Natural killer cell (primary cell): ENCODE results near the gene CLTA. TPM values are rescaled to one million over a fixed set of nuclear protein-coding genes. Genes with fewer than 3 reads are reported as not detected.
A peak's percentile ranks its signal among the peaks of the same experiment; 100 is the strongest.

Source experiments
- ATAC-seq, 3 donors: fragments of 150-1000 bp in 2 of 3; fragments of 200-7000 bp in 1 of 3; cut with Tn5 transposase; 1 replicate in 1 of 3; 2 replicates in 2 of 3; pipeline ENCODE4 v1.10.0; 2021; ENCODE audit warnings: mild to moderate bottlenecking in 2 of 3, moderate library complexity in 2 of 3
- DNase-seq, 2 donors: peaks; one replicate each; pipeline versions ENCODE4 v3.0.0 to v3.0.0-alpha.2; 2013 to 2021; ENCODE audit warnings: mixed read lengths in 1 of 2
- H3K27ac ChIP-seq: one replicate; pipeline ENCODE4 v1.5.1; 2013; ENCODE audit warnings: mild to moderate bottlenecking, low read length
- H3K27me3 ChIP-seq: one replicate; pipeline ENCODE4 v1.6.1; 2013; ENCODE audit warnings: low read length; ENCODE audit not compliant: control insufficient read depth, insufficient read depth
- H3K36me3 ChIP-seq: one replicate; pipeline ENCODE4 v1.6.1; 2013; ENCODE audit warnings: low read length; ENCODE audit not compliant: control insufficient read depth, insufficient read depth
- H3K4me1 ChIP-seq: one replicate; pipeline ENCODE4 v1.6.1; 2013; ENCODE audit warnings: low read length; ENCODE audit not compliant: control insufficient read depth, insufficient read depth
- H3K4me3 ChIP-seq: one replicate; pipeline ENCODE4 v1.5.1; 2013; ENCODE audit warnings: low read length
- H3K9me3 ChIP-seq: one replicate; pipeline ENCODE4 v1.6.1; 2013; ENCODE audit warnings: low read length; ENCODE audit not compliant: control insufficient read depth, insufficient read depth
- H3K27ac Mint-ChIP-seq, 2 donors: one replicate each; pipeline ENCODE4 v1.8.0; 2022; ENCODE audit warnings: mild to moderate bottlenecking in 2 of 2, mixed read lengths in 2 of 2, moderate library complexity in 1 of 2
- H3K27me3 Mint-ChIP-seq, 2 donors: one replicate each; pipeline ENCODE4 v1.8.0; 2022; ENCODE audit warnings: low read depth in 2 of 2, mixed read lengths in 2 of 2
- H3K36me3 Mint-ChIP-seq: one replicate; pipeline ENCODE4 v1.8.0; 2022; ENCODE audit warnings: mixed read lengths
- H3K4me1 Mint-ChIP-seq, 2 donors: one replicate each; pipeline ENCODE4 v1.8.0; 2022; ENCODE audit warnings: mixed read lengths in 2 of 2
- H3K4me3 Mint-ChIP-seq: one replicate; pipeline ENCODE4 v1.8.0; 2022; ENCODE audit warnings: mild to moderate bottlenecking, moderate library complexity, mixed read lengths
- H3K9me3 Mint-ChIP-seq, 2 donors: one replicate each; pipeline ENCODE4 v1.8.0; 2022; ENCODE audit warnings: mixed read lengths in 2 of 2
- CTCF ChIP-seq: fragments of 200-600 bp; IDR thresholded peaks from one replicate; pipeline ENCODE4 v1.8.0; 2022; ENCODE audit warnings: antibody characterized with exemption
- WGBS: methylation state at CpG from one replicate; pipeline ENCODE4 v1.1.7; 2013; ENCODE audit warnings: missing lambda C conversion rate; ENCODE audit not compliant: insufficient coverage; 5-methylcytosine and 5-hydroxymethylcytosine counted together
- intact Hi-C: fragments of 100-400 bp; cut with micrococcal nuclease; formaldehyde crosslinking; loops from one replicate; pipeline ENCODE4 v1.14.2; 2022
- total RNA-seq, 4 donors: library from RNA; stranded (reverse); fragments of 120-200 nt in 1 of 4; gene quantifications; one replicate each; pipeline versions ENCODE4 v1.2.3 to v1.2.4, GENCODE V29; 2013 to 2022

CLTA gene
- total RNA-seq, 3 donors from 2014 or later (not counting 1 experiment from before 2014, with no cell fraction given), result 49.4 to 62.0 (median 52.6) TPM

GRCh38 chr9:36189976-36190375 lies 745 bp upstream of the CLTA start:
- no peaks in the 10 kb centered on the region for H3K9me3 Mint-ChIP-seq
- 11% methylated on average over 7 of the region's 9 CpGs for WGBS
- H3K27ac ChIP-seq, result peak overlapping the region; percentile 88
- H3K9me3 ChIP-seq, result no peaks in the 10 kb centered on the region
- H3K36me3 Mint-ChIP-seq, result peaks cover 4% of the 10 kb centered on the region
- no peaks in the 10 kb centered on the region for H3K27me3 Mint-ChIP-seq
- H3K27me3 ChIP-seq, result no peaks in the 10 kb centered on the region
- peak overlapping the region; percentile 98 for H3K4me3 Mint-ChIP-seq
- TF ChIP-seq CTCF, result no peak
- peaks cover 2% of the 10 kb centered on the region for H3K36me3 ChIP-seq
- ATAC-seq (no peak), DNase-seq (peak in 1 of 2 donors; percentile 28)
- peaks cover 35% of the 10 kb centered on the region for H3K4me1 ChIP-seq
- peak overlapping the region; percentile 85 for H3K4me3 ChIP-seq
- peaks cover 57 to 68% of the 10 kb centered on the region in 2 donors for H3K4me1 Mint-ChIP-seq
- H3K27ac Mint-ChIP-seq, result peak overlapping the region; percentile 84 to 91
- intact Hi-C loops, result loop anchor here (1.0 to 2.0 kb wide), 3 partner anchors 38 to 68 kb away; partner anchors contain the start of gene GNE

- Mint-ChIP-seq H3K27ac (peak overlapping the region; percentile 84 to 91), H3K4me1 (peaks cover 62 to 74% of the 10 kb centered on the region in 2 donors), H3K36me3 (peaks cover 9% of the 10 kb centered on the region), H3K9me3 (no peaks in the 10 kb centered on the region), H3K4me3 (peak overlapping the region; percentile 98), H3K27me3 (no peaks in the 10 kb centered on the region)
- no peaks in the 10 kb centered on the region for H3K9me3 ChIP-seq
- H3K4me3 ChIP-seq, result peak overlapping the region; percentile 85
- under 1% methylated on average over 18 of the region's 18 CpGs for WGBS
- peak overlapping the region; percentile 72 for H3K27ac ChIP-seq
- ATAC-seq (peak; percentile 11 to 27 (median 13)), DNase-seq (peak in 1 of 2 donors; percentile 68)
- intact Hi-C loops, result loop anchor here (1.0 to 2.0 kb wide), 2 partner anchors 46 to 88 kb away; no protein-coding TSS in a partner anchor
- TF ChIP-seq CTCF, result no peak
- H3K27me3 ChIP-seq, result no peaks in the 10 kb centered on the region
- peaks cover 35% of the 10 kb centered on the region for H3K4me1 ChIP-seq
- H3K36me3 ChIP-seq, result peaks cover 2% of the 10 kb centered on the region
Measured at GRCh38 chr9:36191290-36191645, 547 bp downstream of the CLTA start.

GRCh38 chr9:36191686-36192085 lies 965 bp downstream of the CLTA start:
- Mint-ChIP-seq H3K4me1 (peaks cover 65 to 74% of the 10 kb centered on the region in 2 donors), H3K36me3 (peaks cover 9% of the 10 kb centered on the region), H3K27ac (peak overlapping the region; percentile 84 to 91), H3K4me3 (peak overlapping the region; percentile 98), H3K27me3 (no peaks in the 10 kb centered on the region), H3K9me3 (no peaks in the 10 kb centered on the region)
- intact Hi-C loops, result loop anchor here (1.0 to 2.0 kb wide), 2 partner anchors 47 to 88 kb away; no protein-coding TSS in a partner anchor
- peak overlapping the region; percentile 85 for H3K4me3 ChIP-seq
- H3K27me3 ChIP-seq, result no peaks in the 10 kb centered on the region
- no peak for TF ChIP-seq CTCF
- H3K27ac ChIP-seq, result peak overlapping the region; percentile 72
- no peak for DNase-seq
- WGBS, result under 1% methylated on average over 7 of the region's 7 CpGs
- H3K36me3 ChIP-seq, result peaks cover 2% of the 10 kb centered on the region
- peaks cover 35% of the 10 kb centered on the region for H3K4me1 ChIP-seq
- no peak for ATAC-seq
- H3K9me3 ChIP-seq, result no peaks in the 10 kb centered on the region

- no peak for DNase-seq
- 67% methylated on average over 3 of the region's 4 CpGs for WGBS
- intact Hi-C loops, result no loop called here
- Mint-ChIP-seq H3K4me1 (peaks cover 65 to 72% of the 10 kb centered on the region in 2 donors), H3K36me3 (peaks cover 9% of the 10 kb centered on the region), H3K27ac (peak overlapping the region; percentile 84 to 91), H3K4me3 (peak overlapping the region; percentile 98), H3K27me3 (no peaks in the 10 kb centered on the region), H3K9me3 (no peaks in the 10 kb centered on the region)
- peaks cover 3% of the 10 kb centered on the region for H3K36me3 ChIP-seq
- H3K9me3 ChIP-seq, result no peaks in the 10 kb centered on the region
- no peak for ATAC-seq
- H3K27ac ChIP-seq, result no peak overlapping the region
- H3K4me1 ChIP-seq, result peaks cover 31% of the 10 kb centered on the region
- no peak for TF ChIP-seq CTCF
- no peaks in the 10 kb centered on the region for H3K27me3 ChIP-seq
- H3K4me3 ChIP-seq, result no peak overlapping the region
Measured at GRCh38 chr9:36192196-36192595, 1.5 kb downstream of the CLTA start.
